Cardiac muscle cell (in vitro differentiated cells and primary cell): ENCODE data around the gene CBLC. TPM values are rescaled to one million over a fixed set of nuclear protein-coding genes. Genes with fewer than 3 reads are reported as not detected.
A peak's percentile ranks its signal among the peaks of the same experiment; 100 is the strongest.

Experiments
- DNase-seq, 2 donors: peaks; one replicate each; pipeline versions ENCODE4 v3.0.0 to v3.0.0-alpha.2; 2010 to 2017; ENCODE audit warnings: low read depth in 1 of 2, low spot score in 1 of 2
- H3K27ac ChIP-seq: fragments of 200-600 bp; sonication (generic); 2 replicates; pipeline ENCODE4 v1.5.1; 2016
- H3K27me3 ChIP-seq: fragments of 200-600 bp; sonication (generic); 2 replicates; pipeline ENCODE4 v1.6.0; 2016; ENCODE audit warnings: control low read depth
- H3K36me3 ChIP-seq: fragments of 200-600 bp; sonication (generic); 2 replicates; pipeline ENCODE4 v1.5.1; 2016; ENCODE audit warnings: control low read depth
- H3K4me1 ChIP-seq: fragments of 200-600 bp; sonication (generic); 2 replicates; pipeline ENCODE4 v1.8.1; 2017; ENCODE audit warnings: low read depth, mild to moderate bottlenecking, mixed run types
- H3K4me3 ChIP-seq: fragments of 200-600 bp; sonication (generic); 2 replicates; pipeline ENCODE4 v1.5.1; 2016; ENCODE audit warnings: mild to moderate bottlenecking
- H3K9me3 ChIP-seq: fragments of 200-600 bp; sonication (generic); 2 replicates; pipeline ENCODE4 v1.5.1; 2017; ENCODE audit warnings: low read depth, mild to moderate bottlenecking, control low read depth
- polyA plus RNA-seq: library from polyadenylated mRNA; unstranded; fragments of >200 nt; fragmentation: Nextera tagmentation; extraction: Ambion mirVana; gene quantifications from 2 replicates; pipeline ENCODE4 v1.2.1, GENCODE V29; 2016
- total RNA-seq: library from RNA; depleted of rRNA; stranded (reverse); fragments of >200 nt; gene quantifications from 2 replicates; pipeline ENCODE4 v1.2.3, GENCODE V29; 2016
- TF ChIP-seq, protein P1 (sequence below): IDR thresholded peaks from 2 replicates; pipeline ENCODE4 v1.5.1; 2012; ENCODE audit warnings: low read depth, mild to moderate bottlenecking, low read length

The CBLC gene
- total and polyA plus RNA-seq, 2 experiments from 2014 or later = 0.11 TPM; not detected in 1

DNA sequence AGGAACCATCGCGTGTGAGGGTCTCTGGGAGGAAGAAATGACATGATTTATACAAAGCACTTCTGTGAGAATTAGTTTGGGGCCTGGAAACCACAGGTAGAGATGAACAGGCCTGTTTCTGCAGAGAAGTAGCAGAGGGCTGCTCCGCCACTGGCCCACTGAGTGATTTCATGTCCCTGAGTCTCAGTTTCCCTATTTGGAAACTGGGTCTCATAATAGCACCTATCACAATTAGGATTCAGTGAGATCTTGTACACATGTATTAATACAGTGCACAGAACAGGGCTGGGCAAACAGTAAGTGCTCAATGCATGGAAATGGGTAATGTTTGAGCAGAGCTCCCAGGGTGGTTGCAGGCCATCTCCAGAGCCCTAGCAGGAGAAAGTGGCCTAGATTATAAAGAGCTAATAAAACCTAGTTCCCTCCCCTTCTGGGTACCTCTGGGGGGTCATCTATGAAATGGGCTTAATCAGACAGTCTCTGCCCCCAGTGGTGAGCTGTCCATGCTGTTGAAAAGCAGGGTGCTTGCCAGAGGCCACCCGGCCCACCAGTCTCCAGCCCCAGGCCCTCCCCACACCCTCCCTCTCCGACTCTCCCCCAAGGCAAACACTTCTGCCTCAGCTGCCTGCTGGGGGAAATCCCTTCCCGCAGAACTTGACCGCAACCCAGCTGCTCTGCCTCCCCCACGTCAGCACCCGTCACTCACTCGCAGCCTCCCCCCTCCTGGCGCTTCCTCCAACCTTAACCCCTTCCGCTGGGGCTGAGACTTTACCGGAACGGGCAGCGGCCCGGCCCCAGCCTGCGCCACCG lies 24.7 kb upstream of the CBLC start:
- Histone ChIP-seq H3K4me1 (peaks cover 14% of the 10 kb centered on the region), H3K4me3 (peak overlapping the region; percentile 22), H3K27me3 (peaks cover 3% of the 10 kb centered on the region), H3K27ac (peak overlapping the region; percentile 26), H3K36me3 (no peaks in the 10 kb centered on the region), H3K9me3 (no peaks in the 10 kb centered on the region)
- peak; percentile 77 to 100 for DNase-seq
- TF ChIP-seq, protein P1, sequence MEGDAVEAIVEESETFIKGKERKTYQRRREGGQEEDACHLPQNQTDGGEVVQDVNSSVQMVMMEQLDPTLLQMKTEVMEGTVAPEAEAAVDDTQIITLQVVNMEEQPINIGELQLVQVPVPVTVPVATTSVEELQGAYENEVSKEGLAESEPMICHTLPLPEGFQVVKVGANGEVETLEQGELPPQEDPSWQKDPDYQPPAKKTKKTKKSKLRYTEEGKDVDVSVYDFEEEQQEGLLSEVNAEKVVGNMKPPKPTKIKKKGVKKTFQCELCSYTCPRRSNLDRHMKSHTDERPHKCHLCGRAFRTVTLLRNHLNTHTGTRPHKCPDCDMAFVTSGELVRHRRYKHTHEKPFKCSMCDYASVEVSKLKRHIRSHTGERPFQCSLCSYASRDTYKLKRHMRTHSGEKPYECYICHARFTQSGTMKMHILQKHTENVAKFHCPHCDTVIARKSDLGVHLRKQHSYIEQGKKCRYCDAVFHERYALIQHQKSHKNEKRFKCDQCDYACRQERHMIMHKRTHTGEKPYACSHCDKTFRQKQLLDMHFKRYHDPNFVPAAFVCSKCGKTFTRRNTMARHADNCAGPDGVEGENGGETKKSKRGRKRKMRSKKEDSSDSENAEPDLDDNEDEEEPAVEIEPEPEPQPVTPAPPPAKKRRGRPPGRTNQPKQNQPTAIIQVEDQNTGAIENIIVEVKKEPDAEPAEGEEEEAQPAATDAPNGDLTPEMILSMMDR = no peak

DNA sequence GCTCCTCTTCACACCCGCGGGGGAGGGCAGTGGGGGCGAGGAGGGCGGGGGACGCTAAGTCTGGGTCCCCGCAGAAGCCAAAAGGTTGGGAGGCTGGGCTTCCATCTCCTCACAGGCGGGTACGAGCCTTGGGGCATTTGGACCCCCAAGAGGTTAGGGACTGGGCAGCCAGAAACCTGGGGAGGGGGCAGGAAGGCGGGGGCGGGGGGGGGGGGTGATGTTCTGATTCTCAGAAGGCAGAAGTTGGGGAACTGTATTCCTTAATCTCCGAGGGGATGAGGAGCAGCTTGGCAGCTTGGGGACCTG lies 24.1 kb upstream of the CBLC start:
- DNase-seq = no peak
- no peaks in the 10 kb centered on the region for H3K9me3 ChIP-seq
- peaks cover 3% of the 10 kb centered on the region for H3K27me3 ChIP-seq
- TF ChIP-seq, protein P1 = no peak
- no peaks in the 10 kb centered on the region for H3K36me3 ChIP-seq
- H3K27ac ChIP-seq = peak overlapping the region; percentile 26
- H3K4me1 ChIP-seq = peaks cover 18% of the 10 kb centered on the region
- peak overlapping the region; percentile 22 for H3K4me3 ChIP-seq

DNA sequence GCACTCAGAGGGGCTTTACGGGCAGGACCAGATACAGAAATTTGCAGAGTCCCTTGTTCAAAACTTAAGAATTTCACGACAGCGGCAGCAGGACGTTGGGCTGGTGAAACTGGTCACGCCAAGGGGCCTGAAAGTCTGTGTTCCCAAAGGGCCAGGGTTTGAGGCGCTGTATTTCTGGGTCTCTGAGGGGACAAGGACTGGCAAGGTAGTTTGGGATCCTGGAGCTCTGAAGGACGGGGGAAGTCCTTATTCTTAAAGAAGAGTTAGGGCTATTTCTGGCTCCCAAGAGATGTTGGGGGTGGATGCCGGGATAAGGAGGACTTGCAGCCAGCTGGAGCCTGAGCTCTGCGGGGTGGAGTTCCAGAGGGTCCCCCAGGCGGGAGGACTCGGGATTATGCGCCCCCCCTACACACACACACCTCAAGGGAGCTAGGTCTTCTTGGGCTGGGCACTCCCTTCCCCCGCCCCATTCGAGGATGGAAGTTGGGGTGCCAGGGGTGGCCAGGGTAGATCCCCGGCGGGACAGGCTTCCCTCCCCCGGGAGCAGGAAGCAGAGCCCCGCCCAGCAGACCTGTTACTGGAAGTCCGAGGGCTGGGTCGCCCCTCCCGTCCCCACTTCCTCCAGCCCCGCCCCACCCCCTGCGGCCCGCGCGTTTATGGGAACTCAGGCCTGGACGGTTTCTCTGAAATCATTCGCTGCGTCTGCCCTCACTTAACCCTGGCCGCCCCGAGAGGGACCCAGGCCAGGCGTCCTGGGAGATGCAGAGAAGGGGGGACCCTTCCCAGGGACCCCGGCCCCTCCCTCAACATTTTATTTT lies 23.5 kb upstream of the CBLC start:
- TF ChIP-seq, protein P1 = peak; percentile 5
- H3K9me3 ChIP-seq = no peaks in the 10 kb centered on the region
- peak overlapping the region; percentile 22 for H3K4me3 ChIP-seq
- peak; percentile 87 to 96 for DNase-seq
- H3K4me1 ChIP-seq = peaks cover 19% of the 10 kb centered on the region
- peak overlapping the region; percentile 26 for H3K27ac ChIP-seq
- no peaks in the 10 kb centered on the region for H3K36me3 ChIP-seq
- H3K27me3 ChIP-seq = peaks cover 3% of the 10 kb centered on the region

DNA sequence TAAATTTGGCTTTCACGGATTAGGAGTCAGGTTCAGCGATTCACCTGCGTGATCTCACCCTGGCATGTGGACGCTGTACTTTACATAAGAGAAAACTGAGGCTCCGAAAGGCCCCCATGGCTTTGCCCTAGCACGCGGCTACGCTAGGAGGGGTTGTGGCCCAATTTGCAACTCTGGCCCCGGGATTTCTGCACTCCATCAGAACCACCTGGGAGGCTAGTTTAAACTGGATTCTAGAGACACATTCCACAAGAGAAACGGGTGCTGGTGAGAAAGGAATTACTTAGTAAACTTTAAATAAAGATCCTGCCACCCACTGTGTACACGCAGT lies 23.0 kb upstream of the CBLC start:
- peak overlapping the region; percentile 26 for H3K27ac ChIP-seq
- TF ChIP-seq, protein P1 = no peak
- H3K4me3 ChIP-seq = peak overlapping the region; percentile 22
- peaks cover 3% of the 10 kb centered on the region for H3K27me3 ChIP-seq
- H3K4me1 ChIP-seq = peaks cover 15% of the 10 kb centered on the region
- no peaks in the 10 kb centered on the region for H3K36me3 ChIP-seq
- no peaks in the 10 kb centered on the region for H3K9me3 ChIP-seq
- no peak for DNase-seq

DNA sequence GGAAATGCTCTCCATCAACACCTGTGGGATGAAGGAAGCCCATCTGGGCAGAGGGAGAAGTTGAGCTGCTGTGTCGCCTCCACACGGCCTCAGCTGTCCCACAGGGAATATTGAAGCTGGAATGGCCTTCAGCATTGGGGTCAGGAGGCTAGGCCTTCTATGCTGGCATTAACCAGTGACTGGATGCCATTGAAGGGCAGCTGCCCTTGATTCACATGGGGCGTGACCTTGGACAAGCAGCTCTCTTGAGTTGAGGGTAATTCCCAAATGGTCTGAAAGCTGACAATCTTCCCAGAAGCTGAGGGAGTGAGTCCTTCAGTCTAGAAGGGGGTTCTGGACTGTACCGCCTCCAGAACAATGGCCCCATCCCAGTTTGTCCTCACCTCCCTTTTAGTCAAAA lies 22.5 kb upstream of the CBLC start:
- Histone ChIP-seq H3K9me3 (no peaks in the 10 kb centered on the region), H3K36me3 (no peaks in the 10 kb centered on the region), H3K27ac (peak overlapping the region; percentile 26), H3K4me3 (no peak overlapping the region), H3K4me1 (peaks cover 15% of the 10 kb centered on the region), H3K27me3 (peaks cover 3% of the 10 kb centered on the region)
- TF ChIP-seq, protein P1 = no peak
- no peak for DNase-seq
